Trophoblast cell (in vitro differentiated cells and primary cell): ENCODE measurements around the gene LRFN4.

Experiments
- DNase-seq, 2 donors: peaks; one replicate each; pipeline ENCODE4 v3.0.0-alpha.2; 2016
- H2AFZ ChIP-seq: 2 replicates; pipeline ENCODE4 v1.6.1; 2013; ENCODE audit warnings: low read length, moderate library complexity, mild to moderate bottlenecking; ENCODE audit not compliant: insufficient read depth, poor library complexity
- H2AK5ac ChIP-seq: 2 replicates; pipeline ENCODE4 v1.6.1; 2013; ENCODE audit warnings: mild to moderate bottlenecking, low read length
- H2BK120ac ChIP-seq: 2 replicates; pipeline ENCODE4 v1.6.1; 2013; ENCODE audit warnings: low read length, mild to moderate bottlenecking, moderate library complexity; ENCODE audit not compliant: insufficient read depth, poor library complexity
- H2BK12ac ChIP-seq: 2 replicates; pipeline ENCODE4 v1.6.1; 2013; ENCODE audit warnings: mild to moderate bottlenecking, low read length, moderate library complexity
- H2BK5ac ChIP-seq: 2 replicates; pipeline ENCODE4 v1.6.1; 2013; ENCODE audit warnings: low read length, low read depth, moderate library complexity, mild to moderate bottlenecking; ENCODE audit not compliant: poor library complexity
- H3K14ac ChIP-seq: 2 replicates; pipeline ENCODE4 v1.6.1; 2013; ENCODE audit warnings: mild to moderate bottlenecking, low read length
- H3K18ac ChIP-seq: 2 replicates; pipeline ENCODE4 v1.6.1; 2013; ENCODE audit warnings: mild to moderate bottlenecking, low read length
- H3K23ac ChIP-seq: 2 replicates; pipeline ENCODE4 v1.6.1; 2013; ENCODE audit warnings: low read length
- H3K27ac ChIP-seq: 2 replicates; pipeline ENCODE4 v1.5.1; 2013; ENCODE audit warnings: low read depth, mild to moderate bottlenecking, inconsistent platforms, low read length, moderate library complexity
- H3K27me3 ChIP-seq: 2 replicates; pipeline ENCODE4 v1.6.1; 2013; ENCODE audit warnings: inconsistent platforms, mild to moderate bottlenecking, low read length, moderate library complexity; ENCODE audit not compliant: insufficient read depth
- H3K36me3 ChIP-seq, 2 experiments: 1 replicate in 1 of 2; 2 replicates in 1 of 2; pipeline ENCODE4 v1.6.1; 2013; ENCODE audit warnings: low read length in 2 of 2, mild to moderate bottlenecking in 2 of 2, moderate library complexity in 1 of 2; ENCODE audit not compliant: insufficient read depth in 2 of 2, control insufficient read depth in 1 of 2
- H3K4ac ChIP-seq: 2 replicates; pipeline ENCODE4 v1.6.1; 2013; ENCODE audit warnings: low read depth, mild to moderate bottlenecking, low read length, moderate library complexity
- H3K4me1 ChIP-seq, 2 experiments: 1 replicate in 1 of 2; 2 replicates in 1 of 2; pipeline ENCODE4 v1.6.1; 2013; ENCODE audit warnings: low read length in 2 of 2, mild to moderate bottlenecking in 2 of 2, moderate library complexity in 1 of 2; ENCODE audit not compliant: insufficient read depth in 2 of 2, control insufficient read depth in 1 of 2
- H3K4me2 ChIP-seq: 2 replicates; pipeline ENCODE4 v1.6.1; 2013; ENCODE audit warnings: inconsistent platforms, mild to moderate bottlenecking, low read length, moderate library complexity
- H3K4me3 ChIP-seq: 2 replicates; pipeline ENCODE4 v1.5.1; 2013; ENCODE audit warnings: mild to moderate bottlenecking, low read depth, low read length, inconsistent platforms
- H3K79me1 ChIP-seq: one replicate; pipeline ENCODE4 v1.6.1; 2013; ENCODE audit warnings: low read length
- H3K79me2 ChIP-seq: 2 replicates; pipeline ENCODE4 v1.6.1; 2013; ENCODE audit warnings: low read length, mild to moderate bottlenecking; ENCODE audit not compliant: control insufficient read depth, insufficient read depth, poor library complexity
- H3K9ac ChIP-seq: 2 replicates; pipeline ENCODE4 v1.6.1; 2013; ENCODE audit warnings: mild to moderate bottlenecking, low read length
- H3K9me3 ChIP-seq: 2 replicates; pipeline ENCODE4 v1.6.1; 2013; ENCODE audit warnings: low read depth, mild to moderate bottlenecking, control low read depth, inconsistent platforms, low read length; ENCODE audit not compliant: insufficient read depth
- H4K12ac ChIP-seq: 2 replicates; pipeline ENCODE4 v1.6.1; 2013; ENCODE audit warnings: low read depth, mild to moderate bottlenecking, low read length, moderate library complexity
- H4K8ac ChIP-seq: 2 replicates; pipeline ENCODE4 v1.6.1; 2013; ENCODE audit warnings: low read depth, mild to moderate bottlenecking, low read length, moderate library complexity
- H4K91ac ChIP-seq: one replicate; pipeline ENCODE4 v1.6.1; 2013; ENCODE audit warnings: low read depth, mild to moderate bottlenecking, low read length, moderate library complexity
- WGBS: extraction: QIAGEN DNeasy Blood & Tissue Kit; methylation state at CpG from one replicate; pipeline ENCODE4 v1.1.7; 2013; ENCODE audit warnings: missing lambda C conversion rate; ENCODE audit not compliant: insufficient read length, insufficient coverage; ENCODE audit errors: extremely low coverage; 5-methylcytosine and 5-hydroxymethylcytosine counted together

LRFN4 gene

GRCh38 chr11:66835768-66836405, 21.0 kb upstream of the LRFN4 start:
- no peaks in the 10 kb centered on the region for H3K27me3 ChIP-seq
- no peak overlapping the region for H3K27ac ChIP-seq
- peaks cover 7 to 16% of the 10 kb centered on the region in 2 experiments for H3K36me3 ChIP-seq
- no peak for DNase-seq
- no peaks in the 10 kb centered on the region for H3K4me1 ChIP-seq
- no peaks in the 10 kb centered on the region for H3K9me3 ChIP-seq
- H2AFZ ChIP-seq, result no peak overlapping the region
- no peak overlapping the region for H4K91ac ChIP-seq
- H2BK5ac ChIP-seq, result no peak overlapping the region
- H2AK5ac ChIP-seq, result no peak overlapping the region
- no peak overlapping the region for H4K8ac ChIP-seq
- H3K79me2 ChIP-seq, result no peaks in the 10 kb centered on the region
- no peaks in the 10 kb centered on the region for H3K79me1 ChIP-seq
- no CpG with 5 or more reads among the region's 12 CpGs for WGBS
- no peak overlapping the region for H2BK120ac ChIP-seq
- H3K23ac ChIP-seq, result no peak overlapping the region
- no peak overlapping the region for H4K12ac ChIP-seq
- no peak overlapping the region for H2BK12ac ChIP-seq
- no peak overlapping the region for H3K18ac ChIP-seq
- no peak overlapping the region for H3K4ac ChIP-seq
- no peak overlapping the region for H3K4me2 ChIP-seq
- no peak overlapping the region for H3K9ac ChIP-seq
- no peak overlapping the region for H3K14ac ChIP-seq
- H3K4me3 ChIP-seq, result no peak overlapping the region

GRCh38 chr11:66840317-66841091, 16.4 kb upstream of the LRFN4 start:
- Histone ChIP-seq H3K23ac (no peak overlapping the region), H3K79me1 (peaks cover 12% of the 10 kb centered on the region), H3K9ac (no peak overlapping the region), H4K91ac (no peak overlapping the region), H4K8ac (no peak overlapping the region), H3K4me2 (no peak overlapping the region), H3K9me3 (no peaks in the 10 kb centered on the region), H3K14ac (no peak overlapping the region), H3K4ac (no peak overlapping the region), H2BK120ac (no peak overlapping the region), H3K4me1 (peaks cover 12 to 18% of the 10 kb centered on the region in 2 experiments), H3K18ac (no peak overlapping the region), H3K27ac (no peak overlapping the region), H3K36me3 (peaks cover 16 to 27% of the 10 kb centered on the region in 2 experiments), H2BK5ac (no peak overlapping the region), H3K4me3 (no peak overlapping the region), H3K79me2 (peaks cover 18% of the 10 kb centered on the region), H4K12ac (no peak overlapping the region), H2BK12ac (no peak overlapping the region), H3K27me3 (no peaks in the 10 kb centered on the region), H2AK5ac (no peak overlapping the region), H2AFZ (no peak overlapping the region)
- no CpG with 5 or more reads among the region's 4 CpGs for WGBS
- no peak for DNase-seq

- no peak overlapping the region for H2BK120ac ChIP-seq
- no peak overlapping the region for H3K9ac ChIP-seq
- no peak for DNase-seq
- no peaks in the 10 kb centered on the region for H3K27me3 ChIP-seq
- H3K79me2 ChIP-seq, result peaks cover 18% of the 10 kb centered on the region
- no peak overlapping the region for H3K27ac ChIP-seq
- peak overlapping the region; percentile 15 for H3K4ac ChIP-seq
- no peak overlapping the region for H3K14ac ChIP-seq
- WGBS, result no CpG with 5 or more reads among the region's 7 CpGs
- H3K18ac ChIP-seq, result no peak overlapping the region
- H2BK5ac ChIP-seq, result no peak overlapping the region
- H2AFZ ChIP-seq, result no peak overlapping the region
- no peak overlapping the region for H4K12ac ChIP-seq
- H3K36me3 ChIP-seq, result peaks cover 26 to 39% of the 10 kb centered on the region in 2 experiments
- no peak overlapping the region for H2AK5ac ChIP-seq
- no peak overlapping the region for H4K91ac ChIP-seq
- H2BK12ac ChIP-seq, result no peak overlapping the region
- H3K23ac ChIP-seq, result no peak overlapping the region
- H3K4me2 ChIP-seq, result peak overlapping the region; percentile 70
- H3K9me3 ChIP-seq, result no peaks in the 10 kb centered on the region
- H4K8ac ChIP-seq, result no peak overlapping the region
- peaks cover 14 to 23% of the 10 kb centered on the region in 2 experiments for H3K4me1 ChIP-seq
- H3K4me3 ChIP-seq, result no peak overlapping the region
- H3K79me1 ChIP-seq, result peaks cover 12% of the 10 kb centered on the region
Observed at GRCh38 chr11:66841861-66842260, 15.0 kb upstream of the LRFN4 start.

GRCh38 chr11:66842501-66842895, 14.4 kb upstream of the LRFN4 start:
- H3K79me1 ChIP-seq, result peaks cover 12% of the 10 kb centered on the region
- H3K27ac ChIP-seq, result peak overlapping the region; percentile 85

More at GRCh38 chr11:66842501-66842895, 14.4 kb upstream of the LRFN4 start:
- H3K9ac ChIP-seq, result peak overlapping the region; percentile 91
- peak overlapping the region; percentile 24 for H2AFZ ChIP-seq
- peak overlapping the region; percentile 55 for H2BK5ac ChIP-seq
- peak overlapping the region; percentile 95 for H4K91ac ChIP-seq
- peaks cover 14 to 23% of the 10 kb centered on the region in 2 experiments for H3K4me1 ChIP-seq
- peak overlapping the region; percentile 98 for H3K18ac ChIP-seq
- H3K27me3 ChIP-seq, result no peaks in the 10 kb centered on the region
- no peaks in the 10 kb centered on the region for H3K9me3 ChIP-seq
- H3K79me2 ChIP-seq, result peaks cover 18% of the 10 kb centered on the region
- H2BK12ac ChIP-seq, result no peak overlapping the region
- H3K4me2 ChIP-seq, result peak overlapping the region; percentile 70
- H3K23ac ChIP-seq, result no peak overlapping the region
- H3K4ac ChIP-seq, result peak overlapping the region; percentile 83
- H4K8ac ChIP-seq, result peak overlapping the region; percentile 97
- H4K12ac ChIP-seq, result peak overlapping the region; percentile 98
- peaks cover 27 to 41% of the 10 kb centered on the region in 2 experiments for H3K36me3 ChIP-seq
- no peak overlapping the region for H2BK120ac ChIP-seq
- no peak for DNase-seq
- H2AK5ac ChIP-seq, result peak overlapping the region; percentile 24
- H3K14ac ChIP-seq, result peak overlapping the region; percentile 96
- peak overlapping the region; percentile 93 for H3K4me3 ChIP-seq
- no CpG with 5 or more reads among the region's 11 CpGs for WGBS
